ENCODE measurements around the gene TTC32.

DNA sequence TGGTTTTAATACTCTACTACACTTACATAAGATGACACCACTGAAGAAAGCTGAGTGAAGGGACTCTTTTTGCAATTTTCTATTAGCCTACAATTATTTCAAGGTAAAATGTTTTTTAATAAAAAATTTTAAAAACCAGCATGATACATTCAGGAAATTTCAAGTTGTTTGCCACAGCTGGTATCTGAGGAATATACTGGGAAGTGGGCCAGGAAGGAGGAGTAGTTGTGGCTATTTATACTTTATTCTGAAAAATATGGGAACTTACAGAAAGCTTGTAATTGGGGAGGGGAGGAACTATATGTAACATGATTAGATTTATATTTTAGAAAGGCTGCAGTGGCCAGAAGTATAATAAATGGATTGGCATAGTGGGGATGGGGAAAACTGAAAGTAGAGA, 47.3 kb upstream of the TTC32 start:
- TF ChIP-seq EZH2 (optimal IDR thresholded peaks at IDR 0.05; ENCODE audit: low read depth, low read length): no peak
- TF ChIP-seq, protein P1, sequence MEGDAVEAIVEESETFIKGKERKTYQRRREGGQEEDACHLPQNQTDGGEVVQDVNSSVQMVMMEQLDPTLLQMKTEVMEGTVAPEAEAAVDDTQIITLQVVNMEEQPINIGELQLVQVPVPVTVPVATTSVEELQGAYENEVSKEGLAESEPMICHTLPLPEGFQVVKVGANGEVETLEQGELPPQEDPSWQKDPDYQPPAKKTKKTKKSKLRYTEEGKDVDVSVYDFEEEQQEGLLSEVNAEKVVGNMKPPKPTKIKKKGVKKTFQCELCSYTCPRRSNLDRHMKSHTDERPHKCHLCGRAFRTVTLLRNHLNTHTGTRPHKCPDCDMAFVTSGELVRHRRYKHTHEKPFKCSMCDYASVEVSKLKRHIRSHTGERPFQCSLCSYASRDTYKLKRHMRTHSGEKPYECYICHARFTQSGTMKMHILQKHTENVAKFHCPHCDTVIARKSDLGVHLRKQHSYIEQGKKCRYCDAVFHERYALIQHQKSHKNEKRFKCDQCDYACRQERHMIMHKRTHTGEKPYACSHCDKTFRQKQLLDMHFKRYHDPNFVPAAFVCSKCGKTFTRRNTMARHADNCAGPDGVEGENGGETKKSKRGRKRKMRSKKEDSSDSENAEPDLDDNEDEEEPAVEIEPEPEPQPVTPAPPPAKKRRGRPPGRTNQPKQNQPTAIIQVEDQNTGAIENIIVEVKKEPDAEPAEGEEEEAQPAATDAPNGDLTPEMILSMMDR (IDR thresholded peaks at IDR 0.05; ENCODE audit: low read length): no peak
